ENCODE measurements around the gene KIF14. TPM values are rescaled to one million over a fixed set of nuclear protein-coding genes. Genes with fewer than 3 reads are reported as not detected.
A peak's percentile ranks its signal among the peaks of the same experiment; 100 is the strongest.

The KIF14 gene
- total and polyA plus RNA-seq, 8 donors = 0.04 to 0.22 (median 0.12) TPM; not detected in 2

DNA sequence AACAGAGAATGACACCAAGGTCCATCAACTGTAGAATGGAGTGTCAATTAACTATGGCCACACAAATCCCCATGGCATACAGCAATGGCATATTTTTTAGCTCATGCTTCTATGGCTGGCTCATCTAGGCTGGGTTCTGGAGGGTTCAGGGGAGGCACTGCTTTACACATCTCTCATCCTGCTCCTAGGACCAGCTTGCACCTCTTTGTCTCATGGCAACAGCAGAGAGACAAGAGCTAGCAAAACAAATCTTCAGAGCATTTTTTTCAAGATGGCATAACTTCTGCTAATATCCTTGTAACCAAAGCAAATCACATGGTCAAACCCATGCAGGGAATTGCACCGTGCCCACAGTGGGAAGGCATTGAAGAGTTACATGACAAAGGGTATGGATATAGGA is 82.4 kb downstream of the KIF14 start:
- TF ChIP-seq CTCF (IDR thresholded peaks at IDR 0.05) = no peak
- no peak for FAIRE-seq
- intact Hi-C loops (cut with DNase I) = no loop called here
- no peak for ATAC-seq
- 84 to 86% methylated on average over 1 of the region's 1 CpG for WGBS, 2 donors
- Histone ChIP-seq H3K4me3 (no peak overlapping the region), H3K27ac (no peak overlapping the region), H3K36me3 (no peaks in the 10 kb centered on the region), H3K27me3 (no peaks in the 10 kb centered on the region), H3K9me3 (no peaks in the 10 kb centered on the region), H3K4me1 (no peaks in the 10 kb centered on the region)
- no peak for DNase-seq

DNA sequence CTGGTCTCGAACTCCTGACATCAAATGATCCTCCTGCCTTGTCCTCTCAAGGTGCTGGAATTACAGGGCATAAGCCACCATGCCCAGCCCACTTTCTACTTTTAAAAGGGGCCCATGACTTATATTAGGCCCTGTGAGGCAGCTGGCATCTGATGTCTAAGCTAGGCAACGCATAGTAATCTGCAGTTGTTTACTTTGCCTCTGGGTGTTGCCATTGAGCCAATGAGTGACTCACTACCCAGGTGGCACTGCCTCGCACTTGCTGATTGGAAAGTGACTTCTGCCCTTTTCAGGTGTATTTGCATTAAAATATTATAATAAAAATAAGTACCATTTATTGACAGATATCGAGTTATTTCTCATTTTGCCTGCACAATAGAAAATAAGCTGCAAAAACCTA is 84.9 kb downstream of the KIF14 start:
- FAIRE-seq = no peak
- Histone ChIP-seq H3K9me3 (no peaks in the 10 kb centered on the region), H3K4me3 (no peak overlapping the region), H3K27me3 (no peaks in the 10 kb centered on the region), H3K4me1 (no peaks in the 10 kb centered on the region), H3K36me3 (no peaks in the 10 kb centered on the region), H3K27ac (no peak overlapping the region)
- ATAC-seq = peak; percentile 94 to 97 (median 95)
- no peak for TF ChIP-seq CTCF (IDR thresholded peaks at IDR 0.05)
- intact Hi-C loops (cut with DNase I) = no loop called here
- DNase-seq = peak in 3 of 6 donors; percentile 43 to 52 (median 50)
- WGBS, 2 donors = 51 to 58% methylated on average over 4 of the region's 4 CpGs

GRCh38 chr1:200530623-200531261 is 89.8 kb downstream of the KIF14 start:
- H3K9me3 ChIP-seq = no peaks in the 10 kb centered on the region
- TF ChIP-seq CTCF (IDR thresholded peaks at IDR 0.05) = no peak
- ATAC-seq (no peak), FAIRE-seq (no peak), DNase-seq (no peak)
- H3K4me3 ChIP-seq = no peak overlapping the region
- no peaks in the 10 kb centered on the region for H3K4me1 ChIP-seq
- H3K27me3 ChIP-seq = no peaks in the 10 kb centered on the region
- intact Hi-C loops (cut with DNase I) = no loop called here
- no peaks in the 10 kb centered on the region for H3K36me3 ChIP-seq
- no peak overlapping the region for H3K27ac ChIP-seq
- 63 to 70% methylated on average over 7 of the region's 7 CpGs for WGBS, 2 donors

DNA sequence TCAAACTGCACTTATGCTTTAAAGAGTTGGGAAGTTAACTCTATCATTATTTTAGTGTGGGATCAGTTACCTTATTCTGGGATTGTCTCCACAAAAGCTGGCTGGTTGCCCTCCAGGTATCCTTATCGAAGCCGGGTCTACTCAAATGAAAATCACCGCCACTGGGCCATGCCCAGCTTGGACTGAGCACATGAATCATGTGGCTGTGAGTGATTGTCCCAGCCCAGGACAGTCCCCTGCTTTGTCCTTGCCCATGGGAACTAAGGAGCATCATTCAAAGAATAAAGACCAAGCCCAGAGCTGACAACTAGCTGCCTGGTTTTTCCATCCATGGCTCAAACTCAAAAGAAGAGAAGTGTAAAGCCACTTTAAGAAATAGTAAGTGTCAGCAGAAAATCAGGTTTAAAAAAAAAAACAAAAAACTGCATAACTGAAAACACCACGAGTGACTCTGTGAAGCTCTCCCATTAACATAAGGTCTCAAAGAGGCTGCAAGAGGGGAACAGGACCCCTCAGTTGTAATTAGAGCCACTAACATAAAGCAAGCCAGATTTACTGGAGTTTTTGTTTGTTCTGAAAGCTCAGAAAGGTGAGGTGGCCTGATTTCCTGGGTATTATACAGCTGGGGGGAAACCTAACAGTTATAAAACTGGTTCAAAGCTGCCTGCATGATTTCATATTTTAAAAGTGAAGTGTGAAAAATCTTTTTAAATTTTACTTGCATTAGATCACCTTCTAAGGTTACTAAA is 91.5 kb downstream of the KIF14 start:
- Histone ChIP-seq H3K27me3 (no peaks in the 10 kb centered on the region), H3K4me3 (no peak overlapping the region), H3K9me3 (no peaks in the 10 kb centered on the region), H3K36me3 (no peaks in the 10 kb centered on the region), H3K4me1 (no peaks in the 10 kb centered on the region), H3K27ac (no peak overlapping the region)
- WGBS, 2 donors = 64 to 71% methylated on average over 4 of the region's 4 CpGs
- DNase-seq = no peak
- no peak for FAIRE-seq
- ATAC-seq = no peak
- intact Hi-C loops (cut with DNase I) = no loop called here
- no peak for TF ChIP-seq CTCF (IDR thresholded peaks at IDR 0.05)

GRCh38 chr1:200527670-200528069 is 92.9 kb downstream of the KIF14 start:
- FAIRE-seq = no peak

More at GRCh38 chr1:200527670-200528069, 92.9 kb downstream of the KIF14 start:
- WGBS, 2 donors = 90 to 92% methylated on average over 4 of the region's 4 CpGs
- H3K9me3 ChIP-seq = no peaks in the 10 kb centered on the region
- ATAC-seq (no peak), DNase-seq (no peak)
- intact Hi-C loops (cut with DNase I) = no loop called here
- no peaks in the 10 kb centered on the region for H3K36me3 ChIP-seq
- H3K27ac ChIP-seq = no peak overlapping the region
- no peak overlapping the region for H3K4me3 ChIP-seq
- no peaks in the 10 kb centered on the region for H3K4me1 ChIP-seq
- no peaks in the 10 kb centered on the region for H3K27me3 ChIP-seq
- no peak for TF ChIP-seq CTCF (IDR thresholded peaks at IDR 0.05)
